ENCODE measurements around the gene HMCN1. TPM values are rescaled to one million over a fixed set of nuclear protein-coding genes. Genes with fewer than 3 reads are reported as not detected.

HMCN1 gene
- total and polyA plus RNA-seq, 2 donors from 2014 or later, result 0.97 to 2.7 TPM

- no peak for TF ChIP-seq CTCF (IDR thresholded peaks at IDR 0.05; ENCODE audit: borderline replicate concordance, extremely low read depth, insufficient read depth)
- H3K9me3 ChIP-seq (ENCODE audit: control insufficient read depth in 2 of 3, insufficient read depth in 1 of 3, low read length in 3 of 3), result no peaks in the 10 kb centered on the region
- no peak overlapping the region for H3K27ac ChIP-seq (ENCODE audit: low read depth in 2 of 2, low read length in 2 of 2)
- DNase-seq (no peak), FAIRE-seq (no peak)
- H3K4me1 ChIP-seq (ENCODE audit: control insufficient read depth in 2 of 3, insufficient read depth in 2 of 3, low read depth in 1 of 3, low read length in 3 of 3), result peaks cover 0 to 9% (median 0%) of the 10 kb centered on the region in 3 donors
- no peaks in the 10 kb centered on the region for H3K27me3 ChIP-seq (ENCODE audit: control insufficient read depth, insufficient read depth, low read length)
- intact Hi-C loops (cut with DNase I), result no loop called here
- H3K9ac ChIP-seq (ENCODE audit: low read length in 3 of 3), result no peak overlapping the region
- H3K4me3 ChIP-seq (ENCODE audit: low read length in 3 of 3), result no peak overlapping the region
- H3K36me3 ChIP-seq (ENCODE audit: control insufficient read depth in 2 of 3, insufficient read depth in 3 of 3, low read length in 3 of 3), result no peaks in the 10 kb centered on the region
Measured at GRCh38 chr1:186054932-186055331, 320.7 kb downstream of the HMCN1 start.

GRCh38 chr1:186055846-186056245 is 321.7 kb downstream of the HMCN1 start:
- H3K4me3 ChIP-seq (ENCODE audit: low read length in 3 of 3), result no peak overlapping the region
- peaks cover 0 to 13% (median 0%) of the 10 kb centered on the region in 3 donors for H3K4me1 ChIP-seq (ENCODE audit: control insufficient read depth in 2 of 3, insufficient read depth in 2 of 3, low read depth in 1 of 3, low read length in 3 of 3)
- no peak overlapping the region for H3K9ac ChIP-seq (ENCODE audit: low read length in 3 of 3)
- H3K9me3 ChIP-seq (ENCODE audit: control insufficient read depth in 2 of 3, insufficient read depth in 1 of 3, low read length in 3 of 3), result no peaks in the 10 kb centered on the region
- no peak for TF ChIP-seq CTCF (IDR thresholded peaks at IDR 0.05; ENCODE audit: borderline replicate concordance, extremely low read depth, insufficient read depth)
- no peak for DNase-seq
- no peak for FAIRE-seq
- H3K36me3 ChIP-seq (ENCODE audit: control insufficient read depth in 2 of 3, insufficient read depth in 3 of 3, low read length in 3 of 3), result no peaks in the 10 kb centered on the region
- no peak overlapping the region for H3K27ac ChIP-seq (ENCODE audit: low read depth in 2 of 2, low read length in 2 of 2)
- no peaks in the 10 kb centered on the region for H3K27me3 ChIP-seq (ENCODE audit: control insufficient read depth, insufficient read depth, low read length)
- intact Hi-C loops (cut with DNase I), result no loop called here

DNA sequence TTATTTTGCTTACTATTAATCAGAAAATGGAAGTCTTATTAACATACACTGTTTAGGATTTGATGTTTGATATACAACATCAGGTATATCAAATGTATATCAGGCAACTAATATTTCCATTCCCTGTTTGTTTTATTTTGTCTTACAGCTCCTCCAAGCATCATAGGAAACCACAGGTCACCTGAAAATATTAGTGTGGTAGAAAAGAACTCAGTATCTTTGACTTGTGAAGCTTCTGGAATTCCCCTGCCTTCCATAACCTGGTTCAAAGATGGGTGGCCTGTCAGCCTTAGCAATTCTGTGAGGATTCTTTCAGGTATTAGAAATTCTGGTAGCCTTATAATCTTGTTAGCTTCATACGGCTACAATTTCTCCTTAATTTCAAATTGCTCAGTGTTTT is 322.9 kb downstream of the HMCN1 start:
- Histone ChIP-seq H3K36me3 (ENCODE audit: control insufficient read depth in 2 of 3, insufficient read depth in 3 of 3, low read length in 3 of 3) (no peaks in the 10 kb centered on the region), H3K9me3 (ENCODE audit: control insufficient read depth in 2 of 3, insufficient read depth in 1 of 3, low read length in 3 of 3) (no peaks in the 10 kb centered on the region), H3K27ac (ENCODE audit: low read depth in 2 of 2, low read length in 2 of 2) (no peak overlapping the region), H3K4me3 (ENCODE audit: low read length in 3 of 3) (no peak overlapping the region), H3K27me3 (ENCODE audit: control insufficient read depth, insufficient read depth, low read length) (no peaks in the 10 kb centered on the region), H3K9ac (ENCODE audit: low read length in 3 of 3) (no peak overlapping the region), H3K4me1 (ENCODE audit: control insufficient read depth in 2 of 3, insufficient read depth in 2 of 3, low read depth in 1 of 3, low read length in 3 of 3) (peaks cover 0 to 14% (median 0%) of the 10 kb centered on the region in 3 donors)
- DNase-seq (no peak), FAIRE-seq (no peak)
- TF ChIP-seq CTCF (IDR thresholded peaks at IDR 0.05; ENCODE audit: borderline replicate concordance, extremely low read depth, insufficient read depth), result no peak
- intact Hi-C loops (cut with DNase I), result no loop called here

DNA sequence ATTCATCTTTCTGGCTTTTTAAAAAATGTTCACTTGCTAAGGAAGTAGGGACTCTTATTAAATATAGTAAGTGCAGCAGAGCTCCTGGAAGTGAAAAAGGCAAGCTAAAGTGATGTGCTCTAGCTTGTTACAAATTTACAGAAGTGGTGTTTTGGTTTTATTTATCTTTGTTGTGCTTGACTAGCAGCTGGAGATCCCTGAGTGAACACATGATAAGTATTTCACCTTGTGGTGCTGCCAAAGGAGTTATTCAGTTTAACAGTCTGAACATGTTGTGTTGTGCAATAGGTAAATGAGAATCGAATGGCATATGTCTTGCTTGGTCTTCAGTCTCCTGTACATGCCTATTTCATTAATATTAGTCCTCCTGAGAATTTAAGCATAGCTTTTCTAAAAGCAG is 325.1 kb downstream of the HMCN1 start:
- DNase-seq (peak in 2 of 5 donors; percentile 26 to 28), FAIRE-seq (peak; percentile 77)

More for the DNA sequence above, 325.1 kb downstream of the HMCN1 start:
- Histone ChIP-seq H3K27ac (ENCODE audit: low read depth in 2 of 2, low read length in 2 of 2) (peak overlapping the region; percentile 7 to 61), H3K27me3 (ENCODE audit: control insufficient read depth, insufficient read depth, low read length) (no peaks in the 10 kb centered on the region), H3K36me3 (ENCODE audit: control insufficient read depth in 2 of 3, insufficient read depth in 3 of 3, low read length in 3 of 3) (no peaks in the 10 kb centered on the region), H3K4me3 (ENCODE audit: low read length in 3 of 3) (no peak overlapping the region), H3K9ac (ENCODE audit: low read length in 3 of 3) (no peak overlapping the region), H3K9me3 (ENCODE audit: control insufficient read depth in 2 of 3, insufficient read depth in 1 of 3, low read length in 3 of 3) (no peaks in the 10 kb centered on the region), H3K4me1 (ENCODE audit: control insufficient read depth in 2 of 3, insufficient read depth in 2 of 3, low read depth in 1 of 3, low read length in 3 of 3) (peaks cover 0 to 14% (median 0%) of the 10 kb centered on the region in 3 donors)
- intact Hi-C loops (cut with DNase I), result no loop called here
- no peak for TF ChIP-seq CTCF (IDR thresholded peaks at IDR 0.05; ENCODE audit: borderline replicate concordance, extremely low read depth, insufficient read depth)

Data from kidney (tissue), 14 donors.